ENCODE results near the gene HPS1.
A peak's percentile ranks its signal among the peaks of the same experiment; 100 is the strongest.

Gene HPS1

GRCh38 chr10:98432330-98432729 is 14.4 kb downstream of the HPS1 start:
- no peak for DNase-seq (ENCODE audit: low spot score)

GRCh38 chr10:98431016-98431415 is 15.7 kb downstream of the HPS1 start:
- no peak for DNase-seq (ENCODE audit: low spot score)

GRCh38 chr10:98430427-98430826 is 16.3 kb downstream of the HPS1 start:
- DNase-seq (ENCODE audit: low spot score), result no peak

GRCh38 chr10:98429320-98430072 is 17.2 kb downstream of the HPS1 start:
- no peak for DNase-seq (ENCODE audit: low spot score)

- DNase-seq (ENCODE audit: low spot score), result no peak
Measured at GRCh38 chr10:98427011-98427515, 19.7 kb downstream of the HPS1 start.

GRCh38 chr10:98425511-98426352 is 21.0 kb downstream of the HPS1 start:
- peak; percentile 72 for DNase-seq (ENCODE audit: low spot score)

GRCh38 chr10:98424295-98425254 is 22.2 kb downstream of the HPS1 start:
- no peak for DNase-seq (ENCODE audit: low spot score)

- no peak for DNase-seq (ENCODE audit: low spot score)
Measured at GRCh38 chr10:98423691-98424120, 23.0 kb downstream of the HPS1 start.

- DNase-seq (ENCODE audit: low spot score), result no peak
Measured at GRCh38 chr10:98422182-98422581, 24.6 kb downstream of the HPS1 start.

GRCh38 chr10:98420786-98421185 is 25.9 kb downstream of the HPS1 start:
- DNase-seq (ENCODE audit: low spot score), result no peak

GRCh38 chr10:98419469-98420261 is 27.1 kb downstream of the HPS1 start:
- no peak for DNase-seq (ENCODE audit: low spot score)

- DNase-seq (ENCODE audit: low spot score), result no peak
Measured at GRCh38 chr10:98418665-98419468, 27.9 kb downstream of the HPS1 start.

GRCh38 chr10:98417973-98418664 is 28.6 kb downstream of the HPS1 start:
- DNase-seq (ENCODE audit: low spot score), result no peak

GRCh38 chr10:98417481-98417959 is 29.2 kb downstream of the HPS1 start:
- DNase-seq (ENCODE audit: low spot score), result no peak

- DNase-seq (ENCODE audit: low spot score), result no peak
Measured at GRCh38 chr10:98416606-98417388, 29.9 kb downstream of the HPS1 start.

GRCh38 chr10:98415731-98416119 is 31.0 kb downstream of the HPS1 start:
- no peak for DNase-seq (ENCODE audit: low spot score)

GRCh38 chr10:98414932-98415730 is 31.6 kb downstream of the HPS1 start, which contains the start of gene PYROXD2:
TSS of gene PYROXD2 (minus strand) at chr10:98415182. CDS start at chr10:98415135, 47 bp downstream.
- peak; percentile 98 for DNase-seq (ENCODE audit: low spot score)

GRCh38 chr10:98414578-98414931 is 32.2 kb downstream of the HPS1 start:
- no peak for DNase-seq (ENCODE audit: low spot score)

Data from GM03348 (cell line).